HG02588 (cell line): ENCODE results near the gene AQP1.

Experiments
- ATAC-seq: cut with Tn5 transposase; IDR thresholded peaks from one replicate; pipeline ENCODE4 v1.9.1; 2021; ENCODE audit warnings: mild to moderate bottlenecking, moderate library complexity; ENCODE audit not compliant: unreplicated experiment

AQP1 gene

DNA sequence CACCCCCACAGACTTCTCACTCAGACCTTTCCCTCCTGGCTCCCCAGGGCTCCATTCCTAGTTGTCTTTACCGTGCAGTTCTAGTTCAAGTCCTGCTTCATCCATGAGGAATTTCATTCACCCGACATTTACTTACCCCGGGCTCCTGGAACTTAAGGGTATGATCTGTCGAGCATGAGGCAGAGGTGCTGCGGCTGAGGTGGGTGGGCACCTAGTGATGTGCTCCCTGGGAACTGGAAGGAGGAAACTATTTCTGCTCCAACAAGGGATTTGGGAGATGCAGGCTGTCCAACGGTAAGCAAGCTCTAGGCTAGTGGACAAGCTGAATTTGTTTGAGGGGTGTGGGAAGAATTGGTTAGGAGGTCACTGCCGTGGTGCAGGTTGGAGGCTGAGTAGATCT is 30.2 kb upstream of the AQP1 start:
- no peak for ATAC-seq

DNA sequence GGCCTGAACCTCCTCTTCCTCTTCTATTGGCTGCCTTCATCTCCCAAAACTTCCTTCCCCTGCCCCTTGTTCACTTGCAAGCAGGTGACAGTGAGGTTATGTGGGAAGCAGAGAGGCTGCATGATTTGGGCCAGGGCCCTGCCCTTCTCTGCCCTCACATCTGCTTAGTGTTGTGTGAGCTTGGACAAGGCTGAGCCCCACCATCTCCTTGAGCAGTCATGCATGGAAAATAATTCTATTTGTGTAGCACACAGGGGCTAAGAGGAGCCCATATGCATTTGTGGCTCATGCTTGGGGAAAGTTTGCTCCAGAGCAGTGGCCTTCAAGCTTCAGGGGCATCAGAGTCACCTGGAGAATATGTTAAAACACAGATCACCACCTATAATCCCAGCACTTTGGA is 26.8 kb upstream of the AQP1 start:
- ATAC-seq: no peak

DNA sequence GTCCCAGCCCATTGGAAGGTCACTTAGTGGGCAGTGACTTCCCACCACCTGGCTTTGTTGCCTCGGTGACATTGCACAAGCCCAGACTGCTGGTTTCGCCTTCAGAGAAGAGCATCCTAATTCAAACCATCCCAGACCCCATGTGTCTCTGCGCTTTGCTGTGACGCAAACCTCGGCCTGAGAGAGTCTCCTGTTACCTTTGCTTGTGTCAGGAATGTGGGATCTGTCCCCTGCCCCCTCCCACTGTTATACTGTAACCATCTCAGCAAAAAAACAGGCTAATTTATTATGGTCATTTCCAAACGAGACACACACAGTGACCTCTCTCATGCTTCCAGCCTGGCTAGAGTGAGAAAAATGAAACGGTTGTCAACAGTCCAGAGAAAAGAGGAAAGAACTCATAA is 25.0 kb upstream of the AQP1 start:
- ATAC-seq: no peak

DNA sequence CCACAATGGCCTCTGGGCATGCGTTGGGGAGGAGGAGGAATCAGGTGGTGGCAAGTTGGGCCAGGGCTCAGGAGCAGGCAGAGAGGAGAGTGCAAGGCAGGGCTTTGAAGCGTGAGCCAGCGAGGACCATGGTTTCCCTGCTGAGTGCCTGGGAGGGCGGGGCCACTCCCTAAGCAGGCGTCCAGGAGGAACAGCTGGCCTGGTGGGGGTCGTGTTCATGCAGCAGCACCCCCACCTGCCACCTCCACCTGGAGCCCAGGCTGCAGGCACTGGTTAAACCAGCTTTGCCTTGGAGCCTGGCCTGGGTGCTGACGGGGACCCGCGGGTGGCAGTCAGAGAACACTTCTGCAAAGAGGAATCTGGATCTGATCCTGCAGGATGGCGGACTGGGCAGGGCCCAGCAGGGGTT is 24.2 kb upstream of the AQP1 start:
- ATAC-seq: no peak

DNA sequence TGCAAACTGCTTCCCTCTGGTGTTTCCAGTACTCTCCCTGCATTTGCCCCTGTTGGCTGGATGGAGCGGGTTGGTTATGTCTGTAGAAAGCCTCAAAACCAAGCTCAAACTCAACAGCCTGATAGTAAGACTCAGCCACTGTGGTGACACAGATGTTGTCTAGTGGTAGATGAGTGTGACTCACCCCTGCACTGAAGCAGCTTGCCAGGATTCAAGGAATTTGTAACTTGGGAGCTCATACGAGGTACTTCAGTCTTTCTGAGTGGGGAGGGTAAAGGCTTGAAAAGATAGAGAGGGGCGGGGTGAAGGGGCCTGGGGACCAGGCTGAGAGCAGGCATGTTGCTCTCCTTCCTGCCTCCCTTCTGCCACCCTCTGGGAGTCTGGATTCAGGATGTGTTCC is 22.9 kb upstream of the AQP1 start:
- no peak for ATAC-seq

DNA sequence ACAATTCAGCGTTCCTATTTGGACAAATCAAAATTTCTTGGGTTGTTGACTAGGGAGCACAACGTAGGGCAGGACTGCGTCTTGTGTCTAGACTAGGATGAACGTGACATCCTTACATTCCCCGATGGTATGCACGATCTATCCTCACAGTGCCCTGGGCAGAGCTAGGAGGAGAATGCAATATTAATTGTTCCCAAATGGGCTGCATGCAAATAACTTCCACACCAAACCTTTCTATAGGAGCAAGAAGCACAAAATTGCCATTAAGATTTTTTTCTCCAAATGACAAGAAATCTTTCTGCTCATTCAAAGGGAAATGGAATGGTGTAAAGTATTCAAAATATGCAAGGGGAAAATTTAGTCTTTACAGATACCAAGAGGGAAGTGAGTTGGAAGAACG is 21.4 kb upstream of the AQP1 start:
- no peak for ATAC-seq

DNA sequence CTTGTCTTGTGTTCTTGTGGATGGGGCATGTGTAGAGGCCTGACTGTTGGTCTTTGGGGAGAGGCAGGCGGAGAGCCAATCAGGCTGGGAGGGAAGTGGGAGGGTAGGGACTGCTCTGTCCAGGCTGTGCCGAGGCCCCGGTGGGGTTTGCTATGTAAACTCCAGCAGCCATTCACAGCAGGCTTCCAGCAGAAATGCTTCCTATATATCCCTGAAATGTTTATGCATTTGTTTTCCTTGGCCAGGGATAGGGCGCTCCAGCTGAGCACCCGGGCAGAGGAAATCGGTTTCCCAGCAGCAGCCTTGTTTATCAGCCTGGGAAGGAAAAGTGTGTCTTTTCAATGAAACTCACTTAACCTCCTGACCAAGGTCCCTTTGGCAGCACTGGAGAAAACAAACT is 18.3 kb upstream of the AQP1 start:
- ATAC-seq: no peak

DNA sequence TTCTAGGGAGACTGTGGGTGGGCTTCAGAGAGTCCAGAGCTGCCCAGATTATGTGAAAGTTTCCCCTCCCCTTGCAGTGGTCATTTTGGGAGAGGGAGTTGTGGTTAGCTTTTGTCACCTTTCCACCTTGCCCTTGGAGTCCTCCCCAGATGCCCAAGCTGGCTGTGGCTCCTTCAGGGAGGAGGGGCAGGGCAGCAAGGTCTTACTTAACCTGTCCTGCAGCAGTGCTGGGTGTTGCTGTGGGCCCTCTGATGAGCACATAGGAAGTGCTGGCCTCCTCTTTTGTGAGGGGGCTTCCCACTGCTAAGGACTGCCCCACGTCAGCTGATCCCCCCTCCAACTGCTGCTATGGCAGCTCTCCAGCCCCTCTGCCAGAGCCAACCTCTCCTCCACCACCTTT is 17.6 kb upstream of the AQP1 start:
- ATAC-seq: no peak

DNA sequence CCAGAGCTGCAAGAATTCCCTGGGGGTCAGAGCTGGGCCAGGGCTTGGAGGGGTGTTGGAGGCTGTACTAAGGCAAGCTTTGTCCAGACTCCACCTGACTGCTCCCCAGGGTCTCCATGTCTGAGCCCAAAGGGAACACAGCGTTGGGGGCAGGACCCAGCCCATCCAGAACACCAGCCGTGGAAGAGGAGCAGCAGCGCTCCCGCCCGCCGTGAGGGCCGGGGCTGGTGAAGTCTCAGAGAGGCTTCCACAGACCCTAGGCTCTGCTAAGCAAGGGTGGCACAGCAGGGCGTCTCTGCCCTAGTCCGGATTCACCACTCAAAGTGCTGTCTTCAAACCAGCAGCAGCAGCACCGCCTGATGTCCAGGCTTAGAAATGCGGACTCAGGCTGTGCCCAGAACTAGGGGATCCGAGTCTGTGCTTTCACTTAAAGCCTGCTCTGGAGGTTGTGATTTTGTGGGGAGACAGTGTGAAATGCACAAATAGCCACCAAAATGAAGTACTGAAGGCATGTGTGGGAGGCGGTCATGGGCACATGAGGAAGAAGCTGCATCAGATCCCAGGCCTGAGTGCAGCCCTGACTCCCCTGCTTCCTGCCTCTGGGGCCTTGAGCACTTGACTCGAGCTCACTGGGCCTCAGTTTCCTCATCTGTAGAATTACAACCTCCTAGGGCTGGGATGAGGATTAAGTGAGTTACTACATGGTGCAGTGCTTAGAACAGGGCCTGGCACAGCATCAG is 16.6 kb upstream of the AQP1 start:
- no peak for ATAC-seq

DNA sequence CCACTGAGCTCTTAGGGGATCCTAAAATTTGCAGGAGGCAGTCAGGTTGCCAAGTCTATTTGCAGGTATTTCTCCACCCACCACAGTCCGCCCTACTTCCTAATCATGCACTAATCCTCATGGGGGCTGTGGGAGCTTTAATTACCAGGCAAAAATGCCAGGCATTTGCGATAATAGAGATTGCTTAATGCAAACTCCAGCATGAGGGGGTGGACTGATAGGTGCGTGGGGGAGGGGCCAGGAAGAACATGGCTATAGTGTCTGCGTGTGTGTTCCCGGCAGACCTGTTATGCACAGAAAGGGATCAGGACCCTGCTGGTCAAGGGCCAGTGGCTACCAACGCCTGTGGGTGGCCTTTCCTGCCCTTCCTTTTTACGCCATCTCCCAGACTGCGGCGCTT is 15.6 kb upstream of the AQP1 start:
- no peak for ATAC-seq

DNA sequence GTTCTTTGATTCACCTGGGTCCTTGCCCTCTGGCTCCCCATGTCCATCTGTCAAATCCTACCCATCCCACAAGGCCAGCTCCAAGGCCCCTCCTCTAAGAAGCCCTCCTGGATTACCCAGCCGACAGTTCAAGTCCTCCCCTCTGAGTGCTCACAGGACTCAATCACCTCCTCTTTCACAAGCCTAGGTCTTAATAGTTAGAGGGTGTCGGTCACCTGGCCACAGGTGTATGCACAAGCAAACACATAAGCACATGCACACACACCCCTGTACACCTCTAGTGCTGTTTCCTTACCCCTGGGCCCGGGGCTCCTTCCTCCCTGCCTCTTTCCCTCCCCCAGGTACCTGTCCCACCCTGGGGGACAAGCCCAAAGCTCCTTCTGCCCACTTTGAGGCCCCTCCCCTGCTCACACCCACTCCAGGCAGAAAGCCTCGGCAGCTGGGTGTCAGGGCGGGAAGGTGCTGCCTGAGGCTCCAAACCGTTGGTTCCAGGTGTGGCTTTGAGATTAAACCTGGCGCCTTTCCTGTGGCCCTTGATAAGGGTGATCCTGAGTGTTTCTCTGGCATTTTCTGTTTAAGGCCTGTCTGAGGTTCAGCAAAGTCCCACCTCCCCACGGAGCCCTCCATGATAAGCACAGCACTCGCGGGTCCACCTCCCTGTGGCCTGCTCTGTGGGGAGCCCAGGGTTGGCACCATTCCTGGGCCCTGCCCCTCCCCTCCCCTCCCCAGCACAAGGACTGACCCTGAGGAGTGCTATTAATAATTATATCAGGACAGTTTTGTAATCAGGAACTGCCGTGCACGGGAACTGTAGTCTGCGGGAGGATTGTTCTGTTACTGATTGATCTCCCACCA is 14.6 kb upstream of the AQP1 start:
- ATAC-seq: no peak

DNA sequence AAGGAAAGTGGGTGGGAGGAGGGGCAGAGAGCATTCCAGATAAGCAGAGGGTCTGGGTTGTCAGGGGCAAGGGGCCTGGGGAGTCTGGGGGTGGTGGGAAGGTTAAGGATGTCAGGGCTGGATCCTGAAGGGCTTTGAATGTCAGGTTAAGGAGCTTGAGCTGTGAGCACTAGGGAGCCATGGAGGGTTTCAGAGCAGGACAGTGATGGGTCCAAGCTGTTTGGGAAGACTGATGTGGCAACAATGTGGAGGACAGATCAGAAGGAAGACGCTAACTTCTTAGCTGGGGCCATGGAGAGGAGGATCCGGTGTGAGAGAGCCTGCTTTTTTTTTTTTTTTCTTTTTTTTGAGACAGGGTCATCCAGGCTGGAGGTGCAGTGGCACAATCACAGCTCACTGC is 13.9 kb upstream of the AQP1 start:
- ATAC-seq: no peak

DNA sequence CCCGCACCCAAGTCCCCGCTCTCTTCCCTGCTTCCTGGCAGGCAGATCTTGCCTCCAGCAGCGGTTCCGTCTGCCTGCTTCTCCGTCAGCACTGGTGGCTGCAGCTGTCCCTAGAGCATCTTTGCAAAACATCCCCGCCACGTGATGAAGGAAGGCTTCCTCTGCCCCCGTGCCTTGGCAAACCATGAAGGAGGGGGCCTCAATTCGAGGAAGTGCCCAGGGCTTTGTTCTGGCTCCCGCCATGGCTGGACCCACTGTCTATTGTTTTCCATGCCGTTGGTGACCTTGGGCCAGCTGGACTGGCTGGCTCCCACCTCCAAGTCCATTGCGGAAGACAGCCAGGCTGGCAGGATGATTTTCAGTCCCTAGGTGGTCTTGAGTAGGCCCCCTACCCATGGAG is 13.2 kb upstream of the AQP1 start:
- ATAC-seq: no peak

DNA sequence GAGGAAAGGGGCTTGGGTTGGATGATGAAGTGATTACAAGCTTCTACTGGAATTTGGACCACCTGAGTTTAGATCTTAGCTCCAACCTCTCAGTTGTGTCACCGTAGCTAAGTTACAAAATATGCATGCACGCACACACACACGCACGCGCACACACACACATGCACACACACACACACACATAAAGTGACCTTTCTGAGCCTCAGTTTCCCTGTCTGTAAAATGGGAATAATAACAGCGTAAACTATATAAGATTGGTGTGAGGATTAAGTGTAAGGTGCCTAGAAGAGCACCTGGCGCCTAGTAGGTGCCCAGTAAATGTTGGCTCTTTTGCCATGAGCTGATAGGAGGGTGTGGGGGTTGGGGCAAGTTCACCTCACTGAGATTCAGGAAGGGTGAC is 12.6 kb upstream of the AQP1 start:
- no peak for ATAC-seq

DNA sequence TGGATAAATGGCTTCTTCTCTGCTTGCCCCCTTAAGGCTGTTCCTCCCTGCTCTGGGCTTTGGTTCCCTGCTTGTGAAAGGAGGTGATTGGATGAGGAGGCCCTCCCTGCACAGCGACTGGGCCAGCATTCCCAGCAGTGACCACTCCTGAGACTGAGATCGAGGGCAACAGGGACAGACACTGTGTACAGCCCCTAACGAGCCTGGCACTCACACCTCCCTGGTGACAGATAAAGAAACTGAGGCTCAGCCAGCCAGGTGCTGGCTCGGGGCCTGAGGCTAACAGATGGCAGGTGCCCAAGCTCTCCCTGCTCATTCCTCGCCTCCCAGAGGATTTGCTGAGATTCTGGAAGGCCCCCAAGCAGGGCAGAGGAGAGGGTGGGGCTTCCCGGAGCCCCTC is 12.0 kb upstream of the AQP1 start:
- no peak for ATAC-seq

DNA sequence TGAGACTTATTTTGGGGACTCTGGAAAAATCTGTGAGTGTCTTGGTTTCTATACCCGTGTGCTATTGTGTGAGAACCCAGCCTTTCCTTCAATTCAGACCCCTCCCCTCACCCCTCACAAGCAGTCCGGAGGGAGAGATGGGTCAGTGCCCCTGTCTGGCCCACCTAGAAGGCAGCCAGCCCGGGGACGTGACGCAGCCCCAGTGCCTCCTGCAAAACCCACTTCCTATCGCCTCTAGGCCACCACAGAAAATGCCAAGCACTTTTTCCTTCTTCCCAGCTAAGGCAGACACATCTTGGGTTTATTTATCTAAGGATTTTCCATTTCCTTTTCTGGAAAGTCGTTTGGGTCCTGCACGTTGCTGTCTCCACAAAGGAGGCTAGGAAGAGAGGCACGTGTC is 11.6 kb upstream of the AQP1 start:
- no peak for ATAC-seq

DNA sequence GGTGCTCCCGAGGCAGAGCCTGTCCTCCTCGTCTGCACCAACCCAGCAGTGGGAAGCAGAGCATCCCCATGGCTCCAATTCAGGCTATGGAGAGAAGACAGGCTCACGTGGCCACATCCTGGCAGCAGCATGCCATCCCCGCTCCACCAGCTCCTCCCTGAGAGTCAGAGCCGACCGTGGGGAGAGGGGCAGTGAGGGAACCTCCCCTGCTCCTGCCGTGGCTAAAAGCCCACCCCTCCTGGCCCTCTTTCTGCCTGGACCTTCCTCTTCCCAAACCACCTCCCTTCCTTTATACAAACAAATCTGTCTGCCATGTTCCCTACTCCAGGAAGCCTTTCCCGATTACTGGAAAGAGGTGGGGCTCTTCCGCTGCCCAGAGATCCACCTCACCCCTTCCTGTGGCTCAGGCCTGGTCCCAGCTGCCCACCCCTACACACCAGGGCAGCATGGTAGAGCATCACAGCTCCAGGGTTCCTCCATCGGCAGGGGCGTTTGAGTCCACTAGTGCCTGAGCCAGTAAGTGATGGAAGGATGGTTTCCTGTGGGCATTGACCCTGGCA is 10.8 kb upstream of the AQP1 start:
- no peak for ATAC-seq

DNA sequence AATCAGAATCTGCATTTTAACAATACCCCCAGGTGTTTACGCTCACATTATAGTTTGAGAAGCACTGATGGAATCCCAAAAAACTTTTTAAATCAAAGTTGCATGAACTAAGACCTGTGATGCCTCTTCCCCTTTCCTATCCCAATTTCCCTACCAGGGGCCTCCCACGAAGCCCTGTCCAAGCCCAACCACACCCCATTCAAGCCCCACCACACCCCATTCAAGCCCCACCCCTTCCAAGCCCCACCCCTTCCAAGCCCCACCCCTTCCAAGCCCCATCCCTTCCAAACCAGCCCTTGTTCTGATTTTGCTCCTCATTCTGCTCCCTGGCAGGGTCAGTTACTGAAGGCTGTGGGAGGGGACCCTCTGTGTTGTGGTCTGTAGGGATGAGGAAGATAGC is 9.8 kb upstream of the AQP1 start:
- ATAC-seq: no peak

DNA sequence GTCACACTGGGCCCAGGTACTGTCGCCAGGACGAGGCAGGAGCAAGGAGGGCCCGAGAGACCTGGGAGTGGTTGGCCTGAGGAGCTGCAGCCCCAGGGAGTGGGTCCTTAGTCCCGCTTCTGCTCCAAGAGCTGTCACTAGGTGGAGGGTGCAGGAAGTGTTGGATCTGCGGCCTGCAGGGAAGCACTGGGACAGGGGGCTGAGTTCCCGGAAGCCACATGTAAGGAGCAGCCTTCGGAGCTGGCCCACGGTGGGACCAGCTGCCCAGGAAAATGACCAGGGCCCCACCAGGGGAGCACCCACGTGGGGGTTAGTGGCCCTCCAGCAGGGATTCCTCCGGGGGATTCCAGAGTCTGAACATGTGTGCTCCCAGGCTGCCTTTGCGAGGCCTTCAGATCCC is 9.2 kb upstream of the AQP1 start:
- no peak for ATAC-seq

DNA sequence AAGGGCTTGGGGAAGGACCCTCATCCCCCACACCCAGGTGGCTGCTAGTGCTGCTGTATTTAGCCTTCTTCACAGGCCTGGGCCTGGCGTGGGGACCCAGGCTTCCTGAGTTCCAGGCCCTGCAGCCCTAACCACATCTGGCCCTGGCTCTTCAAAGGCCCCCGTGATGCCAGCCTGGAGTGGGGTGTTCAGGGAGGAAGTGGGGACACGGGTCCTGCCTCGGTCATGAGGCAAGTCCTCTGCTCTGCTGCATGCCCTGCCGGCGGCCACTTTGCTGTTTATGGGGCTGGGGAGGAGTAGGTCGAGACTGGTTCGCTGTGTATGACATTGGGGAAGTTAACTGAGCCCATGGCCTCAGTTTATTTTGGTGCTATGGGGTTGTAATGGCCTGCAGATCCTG is 8.5 kb upstream of the AQP1 start:
- no peak for ATAC-seq

DNA sequence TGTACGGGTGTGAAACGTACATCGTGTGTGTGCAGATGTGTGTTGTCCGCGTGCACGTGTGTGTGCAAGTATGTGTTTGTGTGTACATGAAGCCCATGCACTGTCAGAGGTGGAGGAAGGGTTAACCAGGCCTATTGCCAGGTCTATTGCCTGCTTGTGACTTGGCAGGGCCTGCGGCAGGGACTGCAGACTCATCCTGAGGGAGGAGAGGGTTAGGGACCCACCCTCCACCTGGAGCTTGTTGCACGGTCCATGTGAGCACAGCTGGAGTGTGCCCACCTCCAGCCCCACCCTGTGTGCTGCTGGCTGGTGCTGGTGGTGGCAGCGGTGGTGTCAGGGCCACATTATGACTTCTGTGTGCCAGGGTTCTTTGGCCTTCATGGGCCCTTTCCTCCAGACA is 7.1 kb upstream of the AQP1 start:
- ATAC-seq: no peak
